ENCODE data around the gene FAM3C. TPM values are rescaled to one million over a fixed set of nuclear protein-coding genes. Genes with fewer than 3 reads are reported as not detected.
"Not testable (repeated sequence)": the region's sequence is repeated elsewhere in the genome, so short reads cannot be mapped to it uniquely, and the experiment has no call there.

Gene FAM3C
- total RNA-seq, 2 experiments from 2014 or later, result 40.7 to 41.0 TPM

DNA sequence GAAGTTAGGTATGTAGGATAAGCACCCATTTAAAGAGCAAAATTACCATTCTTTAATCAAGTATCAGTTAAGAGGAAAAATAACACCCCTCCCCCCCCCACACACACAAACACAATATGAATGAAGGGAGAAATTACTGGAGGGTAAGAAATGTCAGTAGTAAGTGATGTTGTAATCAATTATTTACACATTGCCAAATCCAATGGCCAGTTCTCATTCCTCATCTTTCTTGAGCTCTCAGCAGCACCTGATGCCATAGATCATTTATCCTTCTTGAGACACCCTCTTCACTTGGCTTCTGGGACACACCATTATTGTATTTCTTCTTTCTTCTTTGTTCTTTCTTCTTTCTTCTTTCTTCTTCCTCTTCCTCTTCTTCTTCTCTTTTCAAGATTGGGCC lies 33.7 kb upstream of the FAM3C start:
- no peak for DNase-seq
- POLR2A ChIA-PET, result no interaction called here
- peaks cover 3% of the 10 kb centered on the region for H3K9me3 Mint-ChIP-seq
- no peak overlapping the region for H3K4me3 Mint-ChIP-seq
- H3K27ac Mint-ChIP-seq, result no peak overlapping the region
- no peaks in the 10 kb centered on the region for H3K36me3 Mint-ChIP-seq (ENCODE audit: low read depth)
- CTCF ChIA-PET, result no interaction called here
- peaks cover 7% of the 10 kb centered on the region for H3K4me1 Mint-ChIP-seq
- no peaks in the 10 kb centered on the region for H3K27me3 Mint-ChIP-seq

- DNase-seq, result no peak
- Mint-ChIP-seq H3K4me1 (peaks cover 7% of the 10 kb centered on the region), H3K4me3 (no peak overlapping the region), H3K27ac (no peak overlapping the region), H3K36me3 (ENCODE audit: low read depth) (no peaks in the 10 kb centered on the region), H3K27me3 (peaks cover 3% of the 10 kb centered on the region), H3K9me3 (peaks cover 3% of the 10 kb centered on the region)
- ChIA-PET CTCF (interaction anchor here (1.0 kb wide), 1 partner anchor 32 kb away, joined by 3 read pairs; no protein-coding TSS in a partner anchor), POLR2A (no interaction called here)
Observed at GRCh38 chr7:121428855-121429489, 32.9 kb upstream of the FAM3C start.

- DNase-seq; CTCF ChIA-PET; POLR2A ChIA-PET; H3K27me3 Mint-ChIP-seq; H3K4me3 Mint-ChIP-seq; H3K36me3 Mint-ChIP-seq (ENCODE audit: low read depth); H3K27ac Mint-ChIP-seq; H3K9me3 Mint-ChIP-seq; H3K4me1 Mint-ChIP-seq: not testable (repeated sequence)
Observed at GRCh38 chr7:121421743-121422142, 25.6 kb upstream of the FAM3C start.

- no peak overlapping the region for H3K4me3 Mint-ChIP-seq
- no peaks in the 10 kb centered on the region for H3K36me3 Mint-ChIP-seq (ENCODE audit: low read depth)
- peaks cover 5% of the 10 kb centered on the region for H3K27me3 Mint-ChIP-seq
- no peak for DNase-seq
- H3K4me1 Mint-ChIP-seq, result no peaks in the 10 kb centered on the region
- H3K9me3 Mint-ChIP-seq, result peaks cover 2% of the 10 kb centered on the region
- CTCF ChIA-PET, result no interaction called here
- POLR2A ChIA-PET, result no interaction called here
- H3K27ac Mint-ChIP-seq, result no peak overlapping the region
Observed at GRCh38 chr7:121420976-121421375, 24.9 kb upstream of the FAM3C start.

GRCh38 chr7:121419201-121420148 lies 23.4 kb upstream of the FAM3C start:
- Mint-ChIP-seq H3K9me3 (peaks cover 2% of the 10 kb centered on the region), H3K36me3 (ENCODE audit: low read depth) (no peaks in the 10 kb centered on the region), H3K4me1 (no peaks in the 10 kb centered on the region), H3K4me3 (no peak overlapping the region), H3K27me3 (peaks cover 3% of the 10 kb centered on the region), H3K27ac (no peak overlapping the region)
- POLR2A ChIA-PET, result interaction anchor here (1.3 kb wide), 1 partner anchor 23 kb away, joined by 5 read pairs; no protein-coding TSS in a partner anchor
- CTCF ChIA-PET, result no interaction called here
- DNase-seq, result no peak

GRCh38 chr7:121416533-121416932 lies 20.4 kb upstream of the FAM3C start:
- H3K4me3 Mint-ChIP-seq, result no peak overlapping the region
- H3K27me3 Mint-ChIP-seq, result peaks cover 11% of the 10 kb centered on the region
- DNase-seq, result no peak
- no peaks in the 10 kb centered on the region for H3K36me3 Mint-ChIP-seq (ENCODE audit: low read depth)
- H3K27ac Mint-ChIP-seq, result no peak overlapping the region
- POLR2A ChIA-PET, result no interaction called here
- H3K9me3 Mint-ChIP-seq, result peaks cover 2% of the 10 kb centered on the region
- CTCF ChIA-PET, result no interaction called here
- H3K4me1 Mint-ChIP-seq, result no peaks in the 10 kb centered on the region

GRCh38 chr7:121414436-121414835 lies 18.3 kb upstream of the FAM3C start:
- ChIA-PET CTCF (no interaction called here), POLR2A (interaction anchor here (0.8 kb wide), 1 partner anchor 9 kb away, joined by 3 read pairs; no protein-coding TSS in a partner anchor)
- Mint-ChIP-seq H3K4me3 (no peak overlapping the region), H3K27ac (no peak overlapping the region), H3K36me3 (ENCODE audit: low read depth) (no peaks in the 10 kb centered on the region), H3K4me1 (peaks cover 6% of the 10 kb centered on the region), H3K27me3 (peaks cover 17% of the 10 kb centered on the region), H3K9me3 (no peaks in the 10 kb centered on the region)
- no peak for DNase-seq

DNA sequence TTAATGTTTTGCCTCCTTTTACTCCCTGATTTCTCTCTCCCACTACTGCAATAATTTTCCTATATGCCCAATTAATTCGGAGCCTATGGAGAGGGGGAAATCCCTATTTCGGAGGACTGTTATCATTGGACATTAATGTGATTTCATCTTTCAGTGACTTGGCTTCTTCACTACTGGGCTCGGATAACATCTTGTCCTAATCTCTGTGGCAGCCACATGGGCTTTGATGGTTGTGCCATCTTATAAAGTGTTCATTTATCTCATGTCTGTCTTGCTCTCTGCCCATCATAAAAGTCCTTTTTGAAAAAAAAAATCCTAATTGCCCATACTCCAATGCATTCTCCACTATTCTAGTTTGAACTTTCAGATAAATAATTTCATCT lies 15.5 kb upstream of the FAM3C start:
- Mint-ChIP-seq H3K4me3 (no peak overlapping the region), H3K9me3 (no peaks in the 10 kb centered on the region), H3K27me3 (peaks cover 16% of the 10 kb centered on the region), H3K4me1 (peaks cover 6% of the 10 kb centered on the region), H3K27ac (no peak overlapping the region), H3K36me3 (ENCODE audit: low read depth) (no peaks in the 10 kb centered on the region)
- DNase-seq, result no peak
- ChIA-PET CTCF (interaction anchor here (0.9 to 1.2 kb wide), 2 partner anchors 15 kb away, joined by 3 to 4 read pairs; partner anchors contain the start of gene FAM3C), POLR2A (no interaction called here)

- H3K27me3 Mint-ChIP-seq, result peaks cover 15% of the 10 kb centered on the region
- no peak overlapping the region for H3K4me3 Mint-ChIP-seq
- no peaks in the 10 kb centered on the region for H3K9me3 Mint-ChIP-seq
- DNase-seq, result no peak
- H3K27ac Mint-ChIP-seq, result no peak overlapping the region
- peaks cover 6% of the 10 kb centered on the region for H3K4me1 Mint-ChIP-seq
- ChIA-PET POLR2A (no interaction called here), CTCF (interaction anchor here (0.9 kb wide), 1 partner anchor 15 kb away, joined by 3 read pairs; the partner anchor contains the start of gene FAM3C)
- H3K36me3 Mint-ChIP-seq (ENCODE audit: low read depth), result no peaks in the 10 kb centered on the region
Observed at GRCh38 chr7:121410829-121411596, 14.9 kb upstream of the FAM3C start.

GRCh38 chr7:121406944-121407343 lies 10.8 kb upstream of the FAM3C start:
- Mint-ChIP-seq H3K27ac (no peak overlapping the region), H3K27me3 (peaks cover 12% of the 10 kb centered on the region), H3K9me3 (no peaks in the 10 kb centered on the region), H3K36me3 (ENCODE audit: low read depth) (no peaks in the 10 kb centered on the region), H3K4me3 (no peak overlapping the region), H3K4me1 (peaks cover 6% of the 10 kb centered on the region)
- POLR2A ChIA-PET, result interaction anchor here (2.0 kb wide), 1 partner anchor 11 kb away, joined by 8 read pairs; the partner anchor contains the start of gene FAM3C
- DNase-seq, result no peak
- CTCF ChIA-PET, result interaction anchor here (3.9 kb wide), 1 partner anchor 11 kb away, joined by 13 read pairs; the partner anchor contains the start of gene FAM3C

DNA sequence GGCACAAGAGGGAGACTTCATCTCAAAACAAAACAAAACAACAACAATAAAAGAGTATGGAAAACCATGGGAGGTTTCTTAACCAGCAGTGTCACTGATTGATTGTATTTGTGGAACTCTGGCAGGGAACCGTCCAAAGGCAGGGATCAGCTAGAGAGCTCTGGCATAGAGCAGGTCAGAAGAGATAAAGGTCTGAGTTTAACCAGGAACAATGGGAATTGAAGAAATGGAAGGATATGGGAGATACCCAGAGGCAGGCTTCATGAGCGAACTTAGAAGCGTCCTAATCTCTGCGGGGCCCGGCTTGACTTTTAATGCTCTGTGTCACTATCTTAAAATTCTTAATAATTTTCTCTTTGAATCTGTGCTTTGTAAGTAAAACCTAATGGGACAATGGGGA lies 10.4 kb upstream of the FAM3C start:
- CTCF ChIA-PET, result interaction anchor here (3.9 kb wide), 1 partner anchor 11 kb away, joined by 13 read pairs; the partner anchor contains the start of gene FAM3C

GRCh38 chr7:121404348-121404747 lies 8.2 kb upstream of the FAM3C start:
- H3K9me3 Mint-ChIP-seq, result no peaks in the 10 kb centered on the region
- DNase-seq, result no peak
- H3K27me3 Mint-ChIP-seq, result peaks cover 3% of the 10 kb centered on the region
- H3K27ac Mint-ChIP-seq, result no peak overlapping the region
- CTCF ChIA-PET, result interaction anchor here (3.0 kb wide), 1 partner anchor 8 kb away, joined by 11 read pairs; the partner anchor contains the start of gene FAM3C
- no peaks in the 10 kb centered on the region for H3K36me3 Mint-ChIP-seq (ENCODE audit: low read depth)
- peaks cover 3% of the 10 kb centered on the region for H3K4me1 Mint-ChIP-seq
- POLR2A ChIA-PET, result no interaction called here
- no peak overlapping the region for H3K4me3 Mint-ChIP-seq

More for the DNA sequence above, 10.4 kb upstream of the FAM3C start:
- Mint-ChIP-seq H3K27me3 (peaks cover 8% of the 10 kb centered on the region), H3K27ac (no peak overlapping the region), H3K36me3 (ENCODE audit: low read depth) (no peaks in the 10 kb centered on the region), H3K9me3 (no peaks in the 10 kb centered on the region), H3K4me1 (peaks cover 6% of the 10 kb centered on the region), H3K4me3 (no peak overlapping the region)
- DNase-seq, result no peak
- POLR2A ChIA-PET, result interaction anchor here (2.0 kb wide), 1 partner anchor 10 kb away, joined by 8 read pairs; the partner anchor contains the start of gene FAM3C

DNA sequence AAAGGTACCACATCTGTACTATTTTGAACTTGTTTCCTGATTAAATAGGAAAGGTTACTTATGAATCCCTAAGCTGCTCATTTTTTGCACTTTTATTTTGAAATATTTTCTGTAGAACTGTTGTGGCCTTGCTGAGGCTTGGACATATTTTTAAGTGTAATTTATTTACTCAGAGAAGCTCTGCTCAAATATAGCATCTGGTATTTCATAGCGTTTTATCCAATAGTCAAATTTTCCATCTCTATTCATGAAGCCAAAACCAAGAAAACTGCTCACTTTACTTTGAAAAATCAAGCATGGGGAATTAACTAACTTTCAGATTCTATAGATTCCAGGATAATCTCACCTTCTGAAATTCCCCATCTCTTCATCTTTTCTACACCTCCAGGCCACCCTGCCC lies 6.6 kb upstream of the FAM3C start:
- POLR2A ChIA-PET, result no interaction called here
- H3K9me3 Mint-ChIP-seq, result no peaks in the 10 kb centered on the region
- no peak for DNase-seq
- CTCF ChIA-PET, result no interaction called here
- peaks cover 3% of the 10 kb centered on the region for H3K4me1 Mint-ChIP-seq
- H3K4me3 Mint-ChIP-seq, result no peak overlapping the region
- no peaks in the 10 kb centered on the region for H3K36me3 Mint-ChIP-seq (ENCODE audit: low read depth)
- H3K27ac Mint-ChIP-seq, result no peak overlapping the region
- H3K27me3 Mint-ChIP-seq, result peaks cover 3% of the 10 kb centered on the region

Measured in activated CD4-positive, alpha-beta memory T cell treated with anti-CD3 and anti-CD28 coated beads, Interleukin-2, amount 10 ng/mL, durations not matched to agents 7 days and 5 days (primary cell).